Pons (tissue), 1 donor: ENCODE measurements around the gene OR52E1.

Source experiments
- DNase-seq: peaks from one replicate; pipeline ENCODE4 v3.0.0-alpha.2; 2016; ENCODE audit warnings: low spot score

The OR52E1 gene

GRCh38 chr11:5117588-5117987, 48.2 kb downstream of the OR52E1 start:
- no peak for DNase-seq

- DNase-seq = no peak
Observed at GRCh38 chr11:5118893-5119292, 49.5 kb downstream of the OR52E1 start.
